Retina (tissue), 1 donor: ENCODE data around the gene DNALI1.
"Not testable (repeated sequence)": the region's sequence is repeated elsewhere in the genome, so short reads cannot be mapped to it uniquely, and the experiment has no call there.

Source experiments
- DNase-seq: peaks from one replicate; pipeline ENCODE4 v3.0.0-alpha.2; 2016

Gene DNALI1

DNA sequence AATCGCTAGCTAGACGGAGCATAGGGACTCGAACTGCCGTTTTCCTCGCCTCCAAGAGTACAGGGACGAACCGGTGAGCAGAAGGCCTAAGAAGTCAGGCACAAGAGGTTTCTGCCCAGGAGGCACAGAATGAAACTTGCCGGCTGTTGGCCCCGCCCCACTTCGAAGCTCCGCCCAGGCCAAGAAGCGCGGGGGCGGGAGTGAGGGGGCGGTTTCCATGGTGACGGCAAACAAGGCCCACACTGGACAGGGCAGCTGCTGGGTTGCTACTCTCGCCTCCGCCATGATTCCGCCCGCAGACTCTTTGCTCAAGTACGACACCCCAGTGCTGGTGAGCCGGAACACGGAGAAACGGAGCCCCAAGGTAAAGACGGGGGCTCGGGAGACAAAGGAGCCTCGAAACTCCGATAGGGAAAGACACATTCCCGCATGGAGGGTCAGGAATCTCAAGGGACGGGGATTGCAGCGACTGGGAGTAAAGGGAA is at the start of gene DNALI1:
Gene DNALI1, plus strand, starts transcription at position 229 of the 485 bp plus-strand sequence. Its CDS starts 55 bp downstream, at position 284.
- peak; percentile 94 for DNase-seq

DNA sequence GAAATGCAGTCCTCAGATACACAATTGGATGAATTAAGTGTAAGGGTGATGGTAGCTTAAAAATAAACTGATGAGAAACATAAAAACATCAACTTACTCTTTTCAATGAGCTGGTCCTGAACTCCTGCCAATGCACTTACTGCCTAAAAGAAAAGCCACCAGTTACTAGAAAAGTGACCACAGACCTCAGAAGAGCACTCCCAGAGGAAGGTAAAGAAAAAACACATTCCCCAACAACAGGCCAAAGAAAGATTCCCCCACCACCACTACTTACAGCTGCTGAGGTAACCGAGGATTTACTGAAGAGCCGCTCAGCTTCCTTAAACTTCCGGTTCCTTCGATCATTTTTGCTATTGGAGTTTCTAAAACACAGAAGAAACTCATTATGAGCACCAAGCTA is 47.6 kb upstream of the DNALI1 start:
- no peak for DNase-seq

DNA sequence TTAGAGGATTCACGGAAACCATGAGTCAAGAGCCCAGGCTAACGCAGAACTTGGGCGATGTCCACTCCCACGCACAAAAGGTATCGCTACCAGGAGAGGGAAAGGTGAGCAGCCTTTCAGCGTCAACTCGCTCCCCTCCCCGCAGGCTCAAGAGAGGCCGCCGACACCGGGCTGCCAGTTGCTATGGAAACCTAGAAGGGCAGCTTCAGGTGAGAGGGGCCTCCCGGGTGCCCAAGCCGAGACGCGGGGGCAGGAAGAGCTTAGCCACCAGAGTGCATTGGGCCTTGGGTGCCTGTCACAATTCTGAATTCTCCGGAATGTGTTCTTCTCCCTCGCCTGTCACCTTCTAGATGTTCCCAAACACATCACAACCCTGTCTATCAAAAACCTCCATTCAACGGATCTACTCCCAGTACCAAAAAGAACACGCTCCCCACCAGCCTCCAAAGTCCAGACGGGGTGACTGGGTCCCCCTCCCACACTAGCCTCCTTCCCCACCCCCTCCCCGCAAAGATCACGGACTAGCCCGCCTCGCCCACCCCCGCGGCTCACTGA is 42.9 kb upstream of the DNALI1 start:
- peak; percentile 60 for DNase-seq

DNA sequence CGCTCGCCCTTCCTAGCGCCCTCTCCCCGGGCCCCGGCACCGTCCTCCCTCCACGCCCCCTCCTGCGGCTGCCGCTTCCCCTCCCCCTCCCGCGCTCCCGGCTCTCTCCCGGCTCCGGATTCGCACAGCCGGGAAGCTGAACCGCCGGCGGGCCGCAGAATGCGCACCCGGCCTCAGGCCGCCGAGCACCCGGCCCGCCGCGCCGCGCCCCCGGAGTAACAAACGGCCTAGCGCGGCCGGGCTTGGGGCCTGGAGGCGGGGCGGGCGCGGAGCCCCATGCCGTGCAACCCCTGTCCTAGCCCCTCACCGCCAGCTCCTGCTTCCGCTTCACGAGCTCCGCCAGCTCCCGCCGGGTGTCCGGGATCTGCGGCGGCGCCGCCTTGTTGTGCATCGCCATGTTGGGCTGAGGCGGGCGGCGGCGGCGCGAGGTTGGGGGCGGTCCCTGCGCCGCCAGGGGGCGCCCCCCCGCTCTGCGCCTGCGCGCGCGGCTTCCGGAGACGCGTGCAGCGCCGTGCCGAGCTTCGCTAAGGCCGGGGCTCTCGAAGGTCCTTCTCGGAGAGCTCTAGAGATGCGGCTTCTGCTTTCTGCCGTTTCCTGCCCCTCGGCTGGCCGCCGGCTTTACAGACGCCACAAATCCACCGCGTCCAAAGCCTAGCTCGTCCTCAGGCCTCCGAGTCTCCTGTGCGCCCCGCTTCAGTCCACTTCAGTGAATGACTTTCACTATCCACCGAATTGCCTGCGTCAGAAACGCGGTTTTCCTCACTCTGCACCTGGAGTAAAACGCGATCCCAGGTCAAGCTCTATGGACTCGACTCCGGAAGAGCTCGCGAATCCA is 42.2 kb upstream of the DNALI1 start, which contains the start of gene MEAF6:
Gene MEAF6, minus strand, starts transcription at position 417 of the 835 bp plus-strand sequence. Its CDS starts 20 bp downstream, at position 397.
- peak; percentile 94 for DNase-seq

DNA sequence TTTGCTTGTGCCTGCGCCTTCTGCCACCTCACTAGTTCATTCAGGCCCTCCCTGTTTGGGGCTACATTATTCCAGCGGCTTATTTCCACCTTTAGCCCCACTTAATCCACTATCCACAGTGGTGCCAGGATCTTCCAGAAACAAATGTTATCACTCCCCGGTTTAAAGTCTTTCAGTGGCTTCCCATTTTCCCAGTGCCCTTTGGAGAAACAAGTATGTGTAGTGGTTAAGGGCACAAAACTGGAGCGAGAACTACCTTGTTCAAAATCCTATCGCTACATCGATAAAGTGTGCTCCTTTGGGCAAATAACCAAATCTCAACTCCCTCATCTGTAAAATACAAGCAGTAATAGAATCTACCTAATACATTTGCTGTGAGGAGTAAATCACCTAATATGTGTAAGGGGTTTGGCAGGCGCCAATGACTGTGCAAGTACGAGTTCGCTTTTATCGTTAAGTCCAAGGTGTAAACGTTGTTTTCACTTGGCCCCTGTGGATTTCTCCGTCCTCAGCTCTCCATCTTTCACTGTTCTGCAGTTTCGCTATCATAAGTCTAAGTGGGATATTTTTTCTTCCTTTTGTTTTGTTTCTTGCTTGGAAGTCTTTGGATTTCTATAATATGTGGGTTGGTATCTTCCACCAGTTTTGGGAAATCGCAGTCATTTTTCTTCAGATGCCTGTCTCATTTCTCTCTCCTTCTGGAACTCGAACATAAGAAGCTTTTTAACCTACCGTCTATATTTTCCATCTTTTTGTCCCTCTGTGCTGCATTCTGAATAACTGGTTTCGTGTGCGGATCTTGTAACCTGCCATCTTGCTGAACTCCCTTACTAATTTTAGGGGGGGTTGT is 41.3 kb upstream of the DNALI1 start:
- DNase-seq, result no peak

DNA sequence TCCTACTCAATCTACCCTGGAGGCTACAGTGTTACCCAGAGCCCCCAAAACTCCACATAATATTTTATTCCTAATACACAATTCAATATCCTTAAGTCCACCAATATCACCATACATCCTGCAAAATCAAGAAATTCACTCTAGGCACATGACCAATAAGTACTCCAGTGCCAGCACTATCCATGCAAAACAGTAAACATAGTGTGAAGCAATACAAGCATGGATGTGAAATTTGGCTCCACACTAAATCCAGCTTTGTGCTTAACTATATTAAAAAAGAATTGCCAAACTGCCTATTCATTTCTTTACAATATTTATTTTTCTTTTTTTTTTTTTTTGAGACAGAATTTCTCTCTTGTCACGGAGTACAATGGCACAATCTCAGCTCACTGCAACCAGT is 39.2 kb upstream of the DNALI1 start:
- DNase-seq, result no peak

DNA sequence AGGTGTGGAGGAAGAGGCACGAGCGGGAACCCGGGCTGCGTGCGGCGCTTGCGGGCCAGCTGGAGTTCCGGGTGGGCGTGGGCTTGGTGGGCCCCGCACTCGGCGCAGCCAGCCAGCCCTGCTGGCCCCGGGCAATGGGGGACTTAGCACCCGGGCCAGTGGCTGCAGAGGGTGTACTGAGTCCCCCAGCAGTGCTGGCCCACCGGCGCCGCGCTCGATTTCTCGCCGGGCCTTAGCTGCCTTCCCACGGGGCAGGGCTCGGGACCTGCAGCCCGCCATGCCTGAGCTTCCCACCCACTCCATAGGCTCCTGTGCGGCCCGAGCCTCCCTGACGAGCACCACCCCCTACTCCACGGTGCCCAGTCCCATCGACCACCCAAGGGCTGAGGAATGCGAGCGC is 38.5 kb upstream of the DNALI1 start:
- DNase-seq, result not testable (repeated sequence)

DNA sequence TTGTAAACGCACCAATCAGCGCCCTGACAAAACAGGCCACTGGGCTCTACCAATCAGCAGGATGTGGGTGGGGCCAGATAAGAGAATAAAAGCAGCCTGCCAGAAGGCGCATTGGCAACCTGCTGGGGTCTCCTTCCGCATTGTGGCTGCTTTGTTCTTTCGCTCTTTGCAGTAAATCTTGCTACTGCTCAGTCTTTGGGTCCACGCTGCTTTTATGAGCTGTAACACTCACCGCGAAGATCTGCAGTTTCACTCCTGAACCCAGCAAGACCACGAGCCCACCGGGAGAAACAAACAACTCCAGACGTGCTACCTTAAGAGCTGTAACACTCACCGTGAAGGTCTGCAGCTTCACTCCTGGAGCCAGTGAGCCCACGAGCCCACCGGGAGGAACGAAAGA is 37.8 kb upstream of the DNALI1 start:
- DNase-seq, result not testable (repeated sequence)

DNA sequence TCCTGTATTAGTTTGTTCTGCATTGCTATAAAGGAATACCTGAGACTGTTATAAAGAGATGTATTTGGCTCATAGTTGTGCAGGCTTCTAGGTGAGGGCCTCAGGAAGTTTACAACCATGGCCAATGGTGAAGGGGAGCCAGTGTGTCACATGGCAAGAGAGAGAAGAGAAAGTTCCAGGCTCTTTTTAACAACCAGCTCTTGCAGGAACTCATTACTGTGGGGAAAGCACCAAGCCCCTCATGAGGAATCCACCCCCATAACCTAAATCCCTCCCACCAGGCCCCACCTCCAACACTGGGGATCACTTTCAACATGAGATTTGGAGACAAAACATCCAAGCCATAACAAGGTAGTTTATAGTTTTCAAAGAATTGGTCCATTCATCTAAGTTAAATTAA is 37.1 kb upstream of the DNALI1 start:
- no peak for DNase-seq

DNA sequence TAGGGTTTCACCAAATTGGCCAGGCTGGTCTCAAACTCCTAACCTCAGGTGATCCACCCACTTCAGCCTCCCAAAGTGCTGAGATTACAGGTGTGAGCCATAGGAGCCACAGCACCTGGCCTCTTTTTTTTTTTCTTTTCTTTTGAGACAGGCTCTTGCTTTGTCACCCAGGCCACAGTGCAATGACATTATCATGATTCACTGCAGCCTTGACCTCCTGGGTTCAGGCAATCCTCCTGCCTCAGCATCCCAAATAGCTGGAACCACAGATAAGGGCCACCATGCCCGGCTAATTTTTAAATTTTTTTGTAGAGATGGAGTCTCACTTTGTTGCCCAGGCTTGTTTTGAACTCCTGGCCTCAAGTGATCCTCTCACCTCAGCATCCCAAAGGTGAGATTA is 26.9 kb upstream of the DNALI1 start:
- DNase-seq, result not testable (repeated sequence)

DNA sequence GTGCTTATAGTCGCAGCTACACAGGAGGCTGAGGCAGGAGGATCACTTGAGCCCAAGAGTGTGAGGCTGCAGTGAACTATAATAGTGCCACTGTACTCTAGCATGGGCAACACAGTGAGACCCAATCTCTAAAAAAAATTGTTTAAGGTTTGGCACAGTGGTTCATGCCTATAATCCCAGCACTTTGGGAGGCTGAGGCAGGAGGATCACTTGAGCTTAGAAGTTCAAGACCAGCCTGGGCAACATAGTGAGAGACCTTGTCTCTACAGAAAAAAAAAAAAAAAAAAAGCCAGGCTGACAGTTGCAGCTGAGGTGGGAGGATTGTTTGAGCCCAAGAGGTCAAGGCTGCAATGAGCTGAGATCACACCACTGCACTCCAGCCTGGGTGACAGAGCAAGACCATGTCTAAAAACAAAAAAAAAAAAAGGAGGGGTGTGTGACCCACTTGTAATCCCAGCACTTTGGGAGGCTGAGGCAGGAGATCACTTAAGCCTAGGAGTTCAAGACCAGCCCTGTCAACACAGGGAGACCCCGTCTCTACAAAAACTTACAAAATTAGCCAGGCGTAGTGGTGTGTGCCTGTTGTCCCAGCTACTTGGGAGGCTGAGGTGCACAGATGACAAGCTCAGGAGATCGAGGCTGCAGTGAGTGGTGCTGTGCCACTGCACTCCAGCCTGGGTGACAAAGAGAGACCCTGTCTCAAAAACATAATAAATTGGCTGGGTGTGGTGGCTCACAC is 24.2 kb upstream of the DNALI1 start:
- DNase-seq, result not testable (repeated sequence)

DNA sequence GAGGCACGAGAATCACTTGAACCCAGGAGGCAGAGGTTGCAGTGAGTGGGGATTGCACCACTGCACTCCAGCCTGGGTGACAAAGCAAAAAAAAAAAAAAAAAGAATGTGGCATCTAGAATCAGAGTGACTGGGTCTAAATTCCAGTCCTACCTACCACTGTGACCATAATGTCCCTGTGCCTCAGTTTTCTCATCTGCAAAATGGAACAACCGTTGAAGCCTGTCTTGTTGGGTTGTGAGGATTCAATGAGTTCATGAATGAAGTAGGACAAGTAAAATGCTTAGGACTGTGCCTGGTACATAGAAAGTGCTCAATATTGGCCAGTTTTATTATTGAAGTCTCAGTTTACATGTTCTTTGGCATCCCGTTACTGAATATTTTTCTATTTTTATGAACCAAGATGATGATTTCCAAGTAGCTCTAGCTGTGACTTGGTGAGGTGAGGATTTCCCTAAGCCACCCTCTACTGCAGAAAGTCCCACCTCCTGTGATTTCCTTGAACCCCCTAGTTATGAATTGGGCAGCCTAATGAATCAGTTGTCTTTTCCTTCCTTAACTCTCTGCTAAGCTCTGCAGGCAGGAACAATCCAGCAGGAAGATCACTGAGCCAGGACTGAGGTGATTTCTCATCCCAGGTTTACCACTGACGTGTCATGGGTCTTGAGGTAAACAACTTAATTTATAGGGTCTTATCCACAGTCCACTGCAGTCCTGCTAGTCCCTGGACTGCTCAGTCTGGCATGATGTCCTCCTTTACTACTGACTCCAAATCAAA is 23.2 kb upstream of the DNALI1 start:
- DNase-seq, result no peak

DNA sequence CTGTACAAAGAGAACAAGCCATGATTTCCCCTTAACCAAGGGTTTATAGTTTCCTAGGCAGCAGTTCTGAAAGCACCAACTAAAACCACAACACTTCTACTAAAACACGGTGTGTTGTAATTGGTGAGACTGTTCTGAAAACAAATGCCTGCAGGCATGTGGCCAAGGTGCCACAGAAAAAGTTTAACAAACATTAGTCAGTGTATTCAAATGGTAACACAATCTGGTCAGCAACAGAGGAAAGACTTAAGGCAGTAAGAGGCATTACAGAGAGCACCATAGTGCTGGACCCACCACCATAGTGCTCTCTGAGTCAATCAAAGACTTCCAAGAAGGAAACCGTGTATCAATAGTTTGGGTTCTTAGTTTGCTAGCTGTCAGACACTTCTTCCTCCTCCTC is 19.4 kb upstream of the DNALI1 start:
- no peak for DNase-seq

DNA sequence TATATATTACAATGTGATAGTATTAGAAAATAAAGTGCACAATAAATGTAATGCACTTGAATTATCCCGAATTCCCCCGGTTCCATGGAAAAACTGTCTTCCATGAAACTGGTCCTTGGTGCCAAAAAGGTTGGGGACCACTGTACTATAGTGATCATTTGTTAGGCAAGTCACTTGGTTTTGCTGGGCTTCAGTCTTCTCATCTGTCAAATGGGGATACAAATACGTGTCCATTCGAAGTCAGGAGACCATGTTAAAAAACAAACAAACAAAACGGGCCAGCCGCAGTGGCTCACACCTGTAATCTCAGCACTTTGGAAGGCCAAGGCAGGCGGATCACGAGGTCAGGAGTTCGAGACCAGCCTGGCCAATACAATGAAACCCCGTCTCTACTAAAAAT is 17.6 kb upstream of the DNALI1 start:
- DNase-seq, result not testable (repeated sequence)

DNA sequence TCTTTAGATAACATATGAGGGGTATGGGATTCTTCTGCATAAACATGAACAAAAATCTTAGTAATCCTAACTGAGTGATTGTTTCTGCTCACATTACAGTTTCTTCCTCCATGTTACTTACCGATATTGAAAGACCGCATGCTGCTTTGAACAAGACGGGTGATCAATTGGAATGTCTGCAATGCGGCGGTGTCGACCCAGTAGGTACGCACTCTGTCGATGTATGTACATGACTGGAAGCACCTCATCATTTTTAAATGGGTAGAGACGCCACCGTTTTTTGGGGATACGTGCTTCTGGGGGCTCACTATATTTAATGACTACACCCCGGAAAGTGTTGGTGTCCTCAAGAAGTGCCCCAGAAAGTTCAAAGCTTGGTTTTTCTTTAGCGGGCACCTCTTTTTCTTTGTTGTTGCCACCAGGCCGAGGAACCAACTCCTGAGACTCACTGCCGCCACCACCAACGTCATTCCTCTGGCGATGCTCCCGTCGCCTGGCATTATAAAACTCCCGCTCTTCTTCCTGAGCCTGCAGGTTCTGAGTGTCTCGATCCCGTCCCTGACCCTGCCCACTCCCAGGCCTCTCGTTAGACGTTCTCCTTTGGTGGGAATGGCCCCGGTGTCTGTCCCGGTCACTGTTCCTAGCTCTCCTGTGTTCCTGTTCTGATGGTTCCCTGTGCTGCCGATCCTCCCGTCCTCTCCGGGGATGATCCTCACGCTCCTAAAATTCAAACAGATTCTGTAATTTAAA is 16.5 kb upstream of the DNALI1 start:
- DNase-seq, result no peak

DNA sequence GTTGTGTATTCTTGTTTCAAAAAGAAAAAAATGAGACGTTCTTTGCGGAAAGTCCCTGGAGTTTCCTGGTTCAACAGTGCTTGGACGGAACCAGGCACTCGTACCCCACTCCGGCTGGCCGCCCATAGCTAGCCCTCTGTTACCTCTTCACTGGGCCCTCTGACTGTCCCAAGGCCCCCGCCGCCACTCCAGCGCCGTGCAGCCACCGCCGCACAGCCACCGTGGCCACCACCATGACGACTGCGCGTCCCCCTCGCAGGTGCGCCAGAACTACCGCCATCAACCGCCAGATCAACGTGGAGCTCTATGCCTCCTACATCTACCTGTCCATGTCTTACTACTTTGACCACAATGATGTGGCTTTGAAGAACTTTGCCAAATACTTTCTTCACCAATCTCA is 12.2 kb upstream of the DNALI1 start:
- DNase-seq, result no peak

DNA sequence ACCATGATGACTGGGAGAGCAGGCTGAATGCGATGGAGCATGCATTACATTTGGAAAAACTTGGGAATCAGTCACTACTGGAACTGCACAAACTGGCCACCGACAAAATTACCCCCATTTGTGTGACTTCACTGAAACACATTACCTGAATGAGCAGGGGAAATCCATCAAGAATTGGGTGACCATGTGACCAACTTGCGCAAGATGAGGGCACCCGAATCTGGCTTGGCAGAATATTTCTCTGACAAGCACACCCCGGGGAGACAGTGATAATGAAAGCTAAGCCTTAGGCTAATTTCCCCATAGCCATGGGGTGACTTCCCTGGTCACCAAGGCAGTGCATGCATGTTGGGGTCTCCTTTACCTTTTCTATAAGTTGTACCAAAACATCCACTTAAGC is 11.7 kb upstream of the DNALI1 start:
- DNase-seq, result no peak

DNA sequence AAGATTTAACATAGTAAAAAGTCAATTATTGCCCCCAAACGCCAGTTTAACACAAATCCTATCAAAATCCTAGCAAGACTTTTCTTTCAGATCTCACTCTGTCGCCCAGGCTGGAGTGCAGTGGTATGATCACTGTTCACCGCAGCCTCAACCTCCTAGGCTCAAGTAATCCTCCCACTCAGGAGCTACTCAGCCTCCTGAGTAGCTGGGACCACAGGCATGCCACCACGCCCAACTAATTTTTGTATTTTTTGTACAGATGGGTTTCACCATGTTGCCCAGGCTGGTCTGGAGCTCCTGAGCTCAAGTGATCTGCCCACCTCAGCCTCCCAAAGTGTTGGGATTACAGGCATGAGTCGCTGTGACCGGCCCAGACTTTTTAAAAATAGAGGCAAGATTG is 7.4 kb upstream of the DNALI1 start:
- DNase-seq, result no peak

DNA sequence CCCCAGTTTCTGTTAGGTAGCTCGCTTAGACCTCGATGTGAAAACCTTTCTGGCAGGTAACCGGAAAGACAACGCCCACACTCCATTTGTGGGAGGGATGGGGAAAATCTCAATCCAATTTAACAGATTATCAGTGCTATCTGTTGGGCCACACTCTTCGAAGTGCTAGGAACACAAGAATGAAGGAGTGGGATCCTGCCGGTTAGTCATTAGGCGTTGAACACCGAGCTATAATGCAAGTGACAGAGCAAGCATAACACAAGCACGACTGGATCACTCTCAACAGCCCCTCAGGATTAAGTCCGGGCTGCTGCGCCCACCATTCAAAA is 3.2 kb upstream of the DNALI1 start:
- no peak for DNase-seq

DNA sequence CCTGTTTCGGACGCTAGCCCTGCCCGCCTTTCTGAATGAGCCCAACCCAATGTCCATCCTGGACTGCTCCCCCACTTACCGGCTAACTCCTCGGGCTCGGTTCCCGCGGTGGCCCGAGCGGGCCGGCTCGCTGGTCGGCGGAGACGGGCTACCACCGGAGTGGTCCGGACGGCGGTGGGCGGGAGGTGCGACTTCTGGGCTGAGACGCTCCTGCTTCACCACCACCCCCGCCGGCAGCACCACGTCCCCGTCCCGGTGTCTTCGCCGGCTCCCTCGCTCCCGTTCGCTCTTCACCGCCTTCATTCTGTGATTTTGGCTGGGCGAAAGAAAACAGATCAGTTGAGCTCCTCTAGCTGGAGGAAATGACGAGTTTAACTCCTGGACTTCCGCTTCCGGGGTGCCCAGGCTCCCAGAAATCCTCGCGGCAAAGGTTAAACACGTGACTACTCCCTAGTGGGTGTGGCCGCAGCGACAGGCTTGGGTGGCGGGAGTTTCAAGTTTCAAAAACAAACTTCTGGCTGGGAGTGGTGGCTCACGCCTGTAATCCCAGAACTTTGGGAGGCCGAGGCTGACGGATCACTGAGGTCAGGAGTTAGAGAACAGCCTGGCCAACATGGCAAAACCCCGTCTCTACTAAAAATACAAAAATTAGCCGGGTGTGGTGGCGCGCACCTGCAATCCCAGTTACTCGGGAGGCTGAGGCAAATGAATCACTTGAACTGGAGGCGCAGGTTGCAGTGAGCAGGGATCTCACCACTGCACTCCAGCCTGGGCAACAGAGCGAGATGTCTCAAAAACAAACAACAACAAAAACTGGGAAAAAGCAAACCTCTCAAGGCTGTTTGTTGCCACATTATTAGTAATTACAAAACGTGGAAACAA is 2.6 kb upstream of the DNALI1 start, which contains the start of gene SNIP1:
Gene SNIP1, minus strand, starts transcription at position 367 of the 882 bp plus-strand sequence. Its CDS starts 64 bp downstream, at position 303.
- peak; percentile 94 for DNase-seq
